Measurements from ENCODE around the gene C4BPA. TPM values are rescaled to one million over a fixed set of nuclear protein-coding genes. Genes with fewer than 3 reads are reported as not detected.

C4BPA gene
- total RNA-seq, 1 donor from 2014 or later = not detected

DNA sequence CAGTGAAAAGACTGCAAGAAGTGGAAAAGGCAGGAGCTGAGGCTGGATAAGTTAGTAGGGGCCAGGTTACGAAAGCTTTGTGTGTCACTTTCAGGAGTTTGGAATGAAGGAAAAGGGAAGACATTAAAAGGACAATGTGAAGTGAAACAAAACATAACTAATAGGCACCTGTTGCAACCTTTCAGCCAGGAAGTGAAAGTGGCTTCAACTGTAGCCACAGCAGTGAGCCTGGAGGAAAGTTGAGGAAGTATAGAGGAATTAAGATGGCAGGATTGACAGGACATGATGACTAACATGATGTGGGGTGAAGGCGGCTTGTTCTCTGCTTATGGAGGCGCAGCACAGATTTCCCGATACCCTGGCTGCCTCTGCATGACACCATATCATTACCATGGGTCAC is 68.9 kb downstream of the C4BPA start:
- no peak for DNase-seq (ENCODE audit: low read depth)
- no peak overlapping the region for H3K4me3 ChIP-seq (ENCODE audit: low read depth, low read length)
- TF ChIP-seq, protein P1, sequence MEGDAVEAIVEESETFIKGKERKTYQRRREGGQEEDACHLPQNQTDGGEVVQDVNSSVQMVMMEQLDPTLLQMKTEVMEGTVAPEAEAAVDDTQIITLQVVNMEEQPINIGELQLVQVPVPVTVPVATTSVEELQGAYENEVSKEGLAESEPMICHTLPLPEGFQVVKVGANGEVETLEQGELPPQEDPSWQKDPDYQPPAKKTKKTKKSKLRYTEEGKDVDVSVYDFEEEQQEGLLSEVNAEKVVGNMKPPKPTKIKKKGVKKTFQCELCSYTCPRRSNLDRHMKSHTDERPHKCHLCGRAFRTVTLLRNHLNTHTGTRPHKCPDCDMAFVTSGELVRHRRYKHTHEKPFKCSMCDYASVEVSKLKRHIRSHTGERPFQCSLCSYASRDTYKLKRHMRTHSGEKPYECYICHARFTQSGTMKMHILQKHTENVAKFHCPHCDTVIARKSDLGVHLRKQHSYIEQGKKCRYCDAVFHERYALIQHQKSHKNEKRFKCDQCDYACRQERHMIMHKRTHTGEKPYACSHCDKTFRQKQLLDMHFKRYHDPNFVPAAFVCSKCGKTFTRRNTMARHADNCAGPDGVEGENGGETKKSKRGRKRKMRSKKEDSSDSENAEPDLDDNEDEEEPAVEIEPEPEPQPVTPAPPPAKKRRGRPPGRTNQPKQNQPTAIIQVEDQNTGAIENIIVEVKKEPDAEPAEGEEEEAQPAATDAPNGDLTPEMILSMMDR (conservative IDR thresholded peaks at IDR 0.05; ENCODE audit: low read depth, low read length) = no peak

- no peak for DNase-seq (ENCODE audit: low read depth)
- TF ChIP-seq, protein P1 (conservative IDR thresholded peaks at IDR 0.05; ENCODE audit: low read depth, low read length) = no peak
- H3K4me3 ChIP-seq (ENCODE audit: low read depth, low read length) = no peak overlapping the region
Observed at GRCh38 chr1:207173396-207173795, 69.4 kb downstream of the C4BPA start.

- H3K4me3 ChIP-seq (ENCODE audit: low read depth, low read length) = no peak overlapping the region
- TF ChIP-seq, protein P1 (conservative IDR thresholded peaks at IDR 0.05; ENCODE audit: low read depth, low read length) = no peak
- DNase-seq (ENCODE audit: low read depth) = no peak
Observed at GRCh38 chr1:207174913-207175312, 70.9 kb downstream of the C4BPA start.

- TF ChIP-seq, protein P1 (conservative IDR thresholded peaks at IDR 0.05; ENCODE audit: low read depth, low read length) = no peak
- DNase-seq (ENCODE audit: low read depth) = no peak
- H3K4me3 ChIP-seq (ENCODE audit: low read depth, low read length) = no peak overlapping the region
Observed at GRCh38 chr1:207179036-207179435, 75.0 kb downstream of the C4BPA start.

DNA sequence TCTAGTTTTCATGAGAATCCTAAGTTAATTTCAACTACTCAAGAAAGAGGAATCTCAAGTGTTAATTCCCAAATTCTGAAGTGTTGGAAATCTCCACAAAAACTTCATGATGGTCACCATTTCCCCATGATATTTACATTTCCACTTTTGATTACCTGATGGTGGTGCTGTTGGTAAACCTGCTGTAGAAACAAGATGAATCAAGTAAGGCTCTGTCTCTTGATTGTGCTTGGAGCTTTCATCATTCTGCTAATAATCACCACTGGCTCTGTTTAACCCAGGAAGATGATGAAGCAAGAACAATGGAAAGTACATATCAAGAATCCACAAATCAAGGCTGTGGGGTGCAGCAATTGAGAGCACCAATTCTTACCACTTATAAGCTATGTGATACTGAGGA is 77.8 kb downstream of the C4BPA start:
- no peak overlapping the region for H3K4me3 ChIP-seq (ENCODE audit: low read depth, low read length)
- peak; percentile 10 for DNase-seq (ENCODE audit: low read depth)
- TF ChIP-seq, protein P1 (conservative IDR thresholded peaks at IDR 0.05; ENCODE audit: low read depth, low read length) = peak; percentile 61

DNA sequence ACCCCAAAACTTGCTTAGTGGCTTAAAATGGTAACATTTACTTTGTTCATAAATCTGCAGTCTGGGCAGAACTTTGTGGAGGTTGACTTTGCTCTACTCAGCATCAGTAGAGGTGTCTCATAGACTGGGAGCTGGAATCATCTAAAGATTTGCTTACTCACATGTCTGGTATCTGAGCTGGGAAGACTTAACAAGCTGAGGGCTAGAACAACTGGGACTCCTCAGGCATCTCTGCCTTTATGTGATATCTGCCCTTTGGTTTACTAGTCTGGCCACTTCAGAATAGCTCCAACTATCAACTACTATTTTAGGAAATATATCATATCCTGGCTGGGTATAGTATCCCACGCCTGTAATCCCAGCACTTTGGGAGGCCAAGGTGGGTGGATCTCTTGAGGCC is 82.5 kb downstream of the C4BPA start:
- no peak overlapping the region for H3K4me3 ChIP-seq (ENCODE audit: low read depth, low read length)
- no peak for DNase-seq (ENCODE audit: low read depth)
- TF ChIP-seq, protein P1 (conservative IDR thresholded peaks at IDR 0.05; ENCODE audit: low read depth, low read length) = no peak

DNA sequence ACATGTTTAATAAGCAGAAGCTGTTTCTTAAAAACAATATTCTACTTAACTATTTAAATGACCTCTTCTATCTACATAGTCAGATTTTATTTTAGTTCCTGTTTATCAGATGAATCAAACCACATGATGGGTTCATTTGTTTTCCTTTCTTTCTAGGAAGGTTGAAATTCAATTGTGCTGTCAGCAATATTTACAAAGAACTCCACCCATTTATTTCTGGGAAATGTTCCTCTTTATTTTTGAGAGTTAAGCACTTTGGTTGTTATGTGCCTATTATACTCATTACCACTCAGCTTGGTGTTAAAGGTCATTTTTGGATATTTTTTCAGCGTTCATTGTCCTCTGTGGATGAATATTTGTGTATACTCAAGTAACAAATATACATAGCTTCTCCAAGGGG is 84.9 kb downstream of the C4BPA start:
- no peak for DNase-seq (ENCODE audit: low read depth)
- TF ChIP-seq, protein P1 (conservative IDR thresholded peaks at IDR 0.05; ENCODE audit: low read depth, low read length) = no peak
- no peak overlapping the region for H3K4me3 ChIP-seq (ENCODE audit: low read depth, low read length)
